HepG2 (cell line): ENCODE data around the gene SSC5D. TPM values are rescaled to one million over a fixed set of nuclear protein-coding genes. Genes with fewer than 3 reads are reported as not detected.

Experiments used
- ATAC-seq: fragments of 200-7000 bp; cut with Tn5 transposase; 3 replicates; pipeline ENCODE4 v1.9.1; 2020; ENCODE audit warnings: mild to moderate bottlenecking, moderate library complexity
- BruUV-seq: library from RNA; stranded (reverse); fragments of 400-500 nt; replicated peaks from 2 replicates; lab custom pipeline; 2021; lab: Mats Ljungman, UMichigan
- CTCF ChIA-PET: fragments of 300-600 bp; formaldehyde crosslinking; extraction: SDS; loops from one replicate; lab custom pipeline; 2021; ENCODE audit warnings: low total read pairs, inconsistent platforms, low intra/inter-chr PET ratio; lab: Yijun Ruan, JAX
- POLR2A ChIA-PET: fragments of 350-600 bp; sonication (Branson Sonifier 250); formaldehyde crosslinking; loops from one replicate; lab custom pipeline; 2020; ENCODE audit warnings: antibody characterized with exemption, inconsistent platforms; lab: Yijun Ruan, JAX
- DNase-seq: peaks from one replicate; pipeline ENCODE4 v3.0.0-alpha.2; 2015; ENCODE audit warnings: low spot score
- FAIRE-seq: peaks from 3 replicates; lab custom pipeline; 2011; peaks lifted over from hg19 to GRCh38; lab: Jason Lieb, UNC
- H2AFZ ChIP-seq: one replicate; pipeline ENCODE4 v1.6.1; 2011; ENCODE audit warnings: low read length, inconsistent platforms
- H3K27ac ChIP-seq: fragments of 300-600 bp; 3 replicates; pipeline ENCODE4 v1.8.0; 2011; ENCODE audit warnings: mixed run types, mild to moderate bottlenecking, mixed read lengths, low read length, inconsistent platforms; ENCODE audit not compliant: insufficient read depth; ENCODE audit errors: extremely low read length
- H3K27me3 ChIP-seq, 2 experiments: fragments of 200-600 bp in 1 of 2; 2 replicates in 1 of 2; 3 replicates in 1 of 2; pipeline versions ENCODE4 v1.6.0 to v1.8.0; 2011; ENCODE audit warnings: low read length in 2 of 2, mild to moderate bottlenecking in 2 of 2, moderate library complexity in 2 of 2, inconsistent platforms in 1 of 2; ENCODE audit not compliant: insufficient read depth in 2 of 2, control insufficient read depth in 1 of 2
- H3K36me3 ChIP-seq, 2 experiments: fragments of 200-600 bp in 1 of 2; replicated peaks in 1 of 2; 2 replicates in 1 of 2; 3 replicates in 1 of 2; pipeline versions ENCODE4 v1.5.1 to v1.8.0; 2011; ENCODE audit warnings: low read length in 2 of 2, inconsistent platforms in 1 of 2; ENCODE audit not compliant: insufficient read depth in 2 of 2, control insufficient read depth in 1 of 2
- H3K4me1 ChIP-seq: 2 replicates; pipeline ENCODE4 v1.5.1; 2012; ENCODE audit warnings: low read length, inconsistent platforms; ENCODE audit not compliant: insufficient read depth
- H3K4me2 ChIP-seq: 2 replicates; pipeline ENCODE4 v1.6.0; 2011; ENCODE audit warnings: low read depth, low read length, inconsistent platforms
- H3K4me3 ChIP-seq, 3 experiments: fragments of 200-600 bp in 1 of 3; sonication (generic), shearing (Covaris generic) in 1 of 3; replicated peaks in 1 of 3; 2 replicates each; pipeline ENCODE4 v1.5.1; 2011 to 2016; ENCODE audit warnings: low read length in 3 of 3, inconsistent platforms in 2 of 3, low read depth in 2 of 3, mild to moderate bottlenecking in 2 of 3, control low read depth in 1 of 3, mixed read lengths in 1 of 3; ENCODE audit not compliant: insufficient read depth in 1 of 3
- H3K79me2 ChIP-seq: one replicate; pipeline ENCODE4 v1.6.1; 2011; ENCODE audit warnings: low read length, inconsistent platforms; ENCODE audit not compliant: insufficient read depth
- H3K9ac ChIP-seq: 2 replicates; pipeline ENCODE4 v1.6.0; 2011; ENCODE audit warnings: mild to moderate bottlenecking, low read depth, low read length, inconsistent platforms; ENCODE audit not compliant: insufficient read depth
- H3K9me3 ChIP-seq: 2 replicates; pipeline ENCODE4 v1.5.1; 2012; ENCODE audit warnings: mild to moderate bottlenecking, low read length
- H4K20me1 ChIP-seq: 2 replicates; pipeline ENCODE4 v1.6.0; 2011; ENCODE audit warnings: inconsistent platforms, mild to moderate bottlenecking, low read length, moderate library complexity; ENCODE audit not compliant: insufficient read depth
- AKNA ChIP-seq: sonication (generic); formaldehyde crosslinking; IDR thresholded peaks from 2 replicates; pipeline ENCODE4 v1.4.0; 2020; ENCODE audit warnings: missing genetic modification reagents, borderline replicate concordance
- MYPOP ChIP-seq: sonication (generic); formaldehyde crosslinking; IDR thresholded peaks from 2 replicates; pipeline ENCODE4 v1.8.1; 2023; ENCODE audit warnings: mild to moderate bottlenecking, moderate library complexity, missing genetic modification reagents
- ZBTB2 ChIP-seq: sonication (generic); formaldehyde crosslinking; IDR thresholded peaks from 2 replicates; pipeline ENCODE4 v1.8.0; 2022; ENCODE audit warnings: low read depth, missing genetic modification reagents
- ZFP91 ChIP-seq: sonication (generic); formaldehyde crosslinking; IDR thresholded peaks from 2 replicates; pipeline ENCODE4 v1.9.0; 2022; ENCODE audit warnings: missing genetic modification reagents, mild to moderate bottlenecking, borderline replicate concordance
- ZNF33A ChIP-seq: sonication (generic); formaldehyde crosslinking; IDR thresholded peaks from 2 replicates; pipeline ENCODE4 v1.5.1; 2020; ENCODE audit warnings: missing genetic modification reagents, mild to moderate bottlenecking, moderate library complexity, borderline replicate concordance
- ZNF724P ChIP-seq: sonication (generic); formaldehyde crosslinking; IDR thresholded peaks from 2 replicates; pipeline ENCODE4 v1.8.0; 2022; ENCODE audit warnings: missing genetic modification reagents, borderline replicate concordance
- ZNF775 ChIP-seq: sonication (generic); formaldehyde crosslinking; IDR thresholded peaks from 2 replicates; pipeline ENCODE4 v1.4.0; 2020; ENCODE audit warnings: missing genetic modification reagents, mild to moderate bottlenecking, moderate library complexity, borderline replicate concordance
- ZSCAN9 ChIP-seq: IDR thresholded peaks from 2 replicates; pipeline ENCODE4 v1.6.1; 2016; ENCODE audit warnings: borderline replicate concordance
- WGBS: methylation state at CpG from one replicate; pipeline ENCODE4 v1.1.6; 2017; ENCODE audit warnings: low lambda C conversion rate; 5-methylcytosine and 5-hydroxymethylcytosine counted together
- in situ Hi-C: cut with HindIII; loops from 2 replicates; pipeline ENCODE4 v1.10.0; 2017; ENCODE audit warnings: low pct_unique_long_range_greater_than_20kb; ENCODE audit not compliant: extremely low pct_ligation_motif_present
- intact Hi-C: fragments of 100-400 bp; cut with micrococcal nuclease; formaldehyde crosslinking; loops from one replicate; pipeline ENCODE4 v1.10.0; 2022; ENCODE audit not compliant: unreplicated experiment
- polyA plus RNA-seq, 8 experiments: library from polyadenylated mRNA; depleted of rRNA in 3 of 8; stranded (reverse) in 7 of 8; unstranded in 1 of 8; fragments of >200 nt; fragmentation: Illumina TruSeq in 4 of 8; extraction: Trizol in 4 of 8; gene quantifications; 2 replicates each; pipeline versions ENCODE4 v1.2.1 to v1.2.3, GENCODE V29; 2011 to 2016; ENCODE audit warnings: low read depth in 4 of 8, missing spikeins in 1 of 8, mixed read lengths in 1 of 8; ENCODE audit not compliant: insufficient read depth in 1 of 8
- total RNA-seq, 5 experiments: library from RNA; depleted of rRNA; stranded (reverse); fragments of >200 nt; fragmentation: Illumina TruSeq; extraction: Trizol; gene quantifications; 2 replicates each; pipeline ENCODE4 v1.2.3, GENCODE V29; 2016; ENCODE audit warnings: low read depth in 1 of 5

SSC5D gene
- total and polyA plus RNA-seq, 2 of the 13 experiments (the other 11 are each of a cell fraction or from before 2014, with no cell fraction given), result not detected

- no TSS peak for BruUV-seq
- Histone ChIP-seq H4K20me1 (peaks cover 4% of the 10 kb centered on the region; the same call in 1 of the 2 replicates), H2AFZ (no peak overlapping the region), H3K27me3 (peaks cover 6 to 56% of the 10 kb centered on the region in 2 experiments; a peak in 4 of 5 replicates), H3K79me2 (no peaks in the 10 kb centered on the region), H3K4me3 (no peak overlapping the region), H3K27ac (no peak overlapping the region), H3K9ac (no peak overlapping the region), H3K36me3 (no peaks in the 10 kb centered on the region), H3K4me2 (no peak overlapping the region), H3K4me1 (no peaks in the 10 kb centered on the region), H3K9me3 (no peaks in the 10 kb centered on the region)
- intact Hi-C loops (no loop called here), in situ Hi-C loops (no loop called here)
- 27% methylated on average over 7 of the region's 11 CpGs for WGBS
- POLR2A ChIA-PET, result no interaction called here
- TF ChIP-seq ZNF775 (CRISPR knock-in tag) (no peak), AKNA (no peak), ZNF33A (CRISPR knock-in tag) (no peak), ZBTB2 (CRISPR knock-in tag) (no peak), MYPOP (CRISPR knock-in tag) (no peak), ZNF724P (CRISPR knock-in tag) (no peak), ZFP91 (CRISPR knock-in tag) (no peak), ZSCAN9 (CRISPR knock-in tag) (no peak)
- no peak for FAIRE-seq
- no peak for DNase-seq
- CTCF ChIA-PET, result no interaction called here
- no peak for ATAC-seq
Observed at GRCh38 chr19:55444646-55445045, 43.6 kb upstream of the SSC5D start.
